Activated CD4-positive, alpha-beta T cell treated with anti-CD3 and anti-CD28 coated beads, Interleukin-2, amount 50 U/mL, for 48 hours (primary cell): ENCODE results near the gene ZNF557.

Experiments
- DNase-seq, 2 experiments: peaks; one replicate each; pipeline ENCODE4 v3.0.0-alpha.2; 2020

The ZNF557 gene

GRCh38 chr19:7130043-7130442, 60.5 kb downstream of the ZNF557 start:
- DNase-seq = no peak

GRCh38 chr19:7132054-7132453, 62.6 kb downstream of the ZNF557 start:
- no peak for DNase-seq

- DNase-seq = no peak
Observed at GRCh38 chr19:7137120-7137519, 67.6 kb downstream of the ZNF557 start.
